ENCODE results near the gene ERGIC1.

DNA sequence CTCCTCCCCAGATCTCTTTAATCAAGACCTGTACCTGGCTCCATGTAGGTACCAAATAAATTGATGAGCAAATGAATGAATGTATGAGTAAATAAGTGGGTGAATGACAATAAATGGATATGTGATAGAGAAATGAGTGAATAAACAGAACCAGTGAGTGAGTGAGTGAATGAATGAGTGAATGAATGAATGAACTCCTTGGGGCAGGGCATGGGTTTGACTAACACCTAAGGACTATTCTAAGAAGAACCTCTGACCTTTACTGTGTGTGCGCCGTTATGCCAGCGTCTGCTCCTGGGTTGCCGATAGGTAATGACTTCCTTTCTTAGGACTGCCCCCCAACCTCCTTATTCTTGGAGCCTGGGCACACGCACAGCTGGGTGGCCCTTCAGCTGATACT is 123.4 kb downstream of the ERGIC1 start:
- TF ChIP-seq, protein P1, sequence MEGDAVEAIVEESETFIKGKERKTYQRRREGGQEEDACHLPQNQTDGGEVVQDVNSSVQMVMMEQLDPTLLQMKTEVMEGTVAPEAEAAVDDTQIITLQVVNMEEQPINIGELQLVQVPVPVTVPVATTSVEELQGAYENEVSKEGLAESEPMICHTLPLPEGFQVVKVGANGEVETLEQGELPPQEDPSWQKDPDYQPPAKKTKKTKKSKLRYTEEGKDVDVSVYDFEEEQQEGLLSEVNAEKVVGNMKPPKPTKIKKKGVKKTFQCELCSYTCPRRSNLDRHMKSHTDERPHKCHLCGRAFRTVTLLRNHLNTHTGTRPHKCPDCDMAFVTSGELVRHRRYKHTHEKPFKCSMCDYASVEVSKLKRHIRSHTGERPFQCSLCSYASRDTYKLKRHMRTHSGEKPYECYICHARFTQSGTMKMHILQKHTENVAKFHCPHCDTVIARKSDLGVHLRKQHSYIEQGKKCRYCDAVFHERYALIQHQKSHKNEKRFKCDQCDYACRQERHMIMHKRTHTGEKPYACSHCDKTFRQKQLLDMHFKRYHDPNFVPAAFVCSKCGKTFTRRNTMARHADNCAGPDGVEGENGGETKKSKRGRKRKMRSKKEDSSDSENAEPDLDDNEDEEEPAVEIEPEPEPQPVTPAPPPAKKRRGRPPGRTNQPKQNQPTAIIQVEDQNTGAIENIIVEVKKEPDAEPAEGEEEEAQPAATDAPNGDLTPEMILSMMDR (IDR thresholded peaks at IDR 0.05; ENCODE audit: insufficient read depth, low read depth, low read length) = no peak
- no peak for TF ChIP-seq EZH2 (IDR thresholded peaks at IDR 0.05; ENCODE audit: insufficient read depth, low read length)

All from astrocyte (in vitro differentiated cells and primary cell).